Measurements from ENCODE around the gene NTM. TPM values are rescaled to one million over a fixed set of nuclear protein-coding genes. Genes with fewer than 3 reads are reported as not detected.
A peak's percentile ranks its signal among the peaks of the same experiment; 100 is the strongest.

NTM gene
- total and polyA plus RNA-seq, 2 of the 8 experiments (the other 6 are each of a cell fraction or from before 2014, with no cell fraction given): 13.4 to 20.0 TPM

- Histone ChIP-seq H2BK20ac (ENCODE audit: low read length) (peak overlapping the region; percentile 23; the same call in 1 of the 2 replicates), H3K4ac (replicated peaks; ENCODE audit: insufficient read length, low read depth, low read length) (peak overlapping the region; percentile 27), H3K27me3 (replicated peaks in 1 of 4; ENCODE audit: control insufficient read depth in 3 of 4, extremely low read depth in 1 of 4, insufficient read depth in 3 of 4, low read length in 3 of 4) (no peaks in the 10 kb centered on the region), H3K4me3 (ENCODE audit: extremely low read depth in 1 of 4, insufficient read depth in 2 of 4, low read depth in 3 of 4, low read length in 4 of 4) (peak overlapping the region in 1 of 4 experiments; percentile 15; a peak in 2 of 8 replicates), H3K23ac (ENCODE audit: insufficient read length) (no peak overlapping the region), H4K8ac (ENCODE audit: extremely low read depth, insufficient read depth, low read length) (peak overlapping the region; percentile 83; the same call in 1 of the 2 replicates), H3K79me2 (ENCODE audit: control insufficient read depth in 1 of 2, insufficient read depth in 2 of 2, low read length in 2 of 2) (no peaks in the 10 kb centered on the region), H3K14ac (ENCODE audit: insufficient read length) (no peak overlapping the region), H2BK120ac (replicated peaks; ENCODE audit: low read depth, low read length) (peak overlapping the region; percentile 73), H3K36me3 (ENCODE audit: control insufficient read depth in 2 of 4, insufficient read depth in 4 of 4, low read length in 3 of 4) (no peaks in the 10 kb centered on the region), H3K4me1 (replicated peaks in 1 of 4; ENCODE audit: control insufficient read depth in 3 of 4, insufficient read depth in 4 of 4, low read length in 3 of 4) (peaks cover 10 to 17% (median 11%) of the 10 kb centered on the region in 4 experiments), H3K9ac (replicated peaks in 1 of 4; ENCODE audit: extremely low read depth in 1 of 4, low read depth in 3 of 4, low read length in 3 of 4) (no peak overlapping the region), H2AFZ (ENCODE audit: low read length) (peak overlapping the region; percentile 47), H3K4me2 (ENCODE audit: insufficient read depth in 1 of 2, low read depth in 2 of 2, low read length in 2 of 2) (peak overlapping the region; percentile 38 to 56; a peak in 3 of 4 replicates), H2BK5ac (ENCODE audit: low read depth, low read length) (peak overlapping the region; percentile 87; the same call in 1 of the 2 replicates), H3K9me3 (ENCODE audit: insufficient read depth in 2 of 2, low read depth in 1 of 2, low read length in 1 of 2) (no peaks in the 10 kb centered on the region), H3K56ac (replicated peaks; ENCODE audit: insufficient read length, low read depth, low read length) (no peak overlapping the region), H2BK12ac (ENCODE audit: low read depth, low read length) (peak overlapping the region; percentile 97), H4K91ac (replicated peaks; ENCODE audit: insufficient read length, low read length) (peak overlapping the region; percentile 62), H2AK5ac (ENCODE audit: low read depth, low read length) (no peak overlapping the region), H4K5ac (ENCODE audit: insufficient read length, low read depth, low read length) (peak overlapping the region; percentile 55), H3K18ac (ENCODE audit: extremely low read depth, low read length) (peak overlapping the region; percentile 88), H4K20me1 (replicated peaks in 1 of 2; ENCODE audit: control insufficient read depth in 1 of 2, insufficient read depth in 2 of 2, low read length in 2 of 2) (no peaks in the 10 kb centered on the region), H3K27ac (ENCODE audit: low read depth, low read length) (no peak overlapping the region), H3K23me2 (ENCODE audit: low read depth, low read length) (no peaks in the 10 kb centered on the region), H3K79me1 (ENCODE audit: low read depth, low read length) (no peaks in the 10 kb centered on the region), H2BK15ac (ENCODE audit: low read length) (peak overlapping the region; percentile 18; the same call in 1 of the 2 replicates)
- WGBS, 2 experiments (ENCODE audit: extremely low coverage in 1 of 2, insufficient coverage in 1 of 2, insufficient read length in 1 of 2, insufficient replicate concordance in 2 of 2, low coverage in 1 of 2, low lambda C conversion rate in 2 of 2, missing lambda C conversion rate in 1 of 2): 41% methylated on average over 9 of the region's 9 CpGs; no CpG with 5 or more reads in 1 of the 2 experiments
- ChIA-PET CTCF (ENCODE audit: partially characterized antibody) (interaction anchor here (0.7 to 4.4 kb wide), 5 partner anchors 11 to 65 kb away, joined by 3 to 15 read pairs (median 4); no protein-coding TSS in a partner anchor), POLR2A (ENCODE audit: partially characterized antibody) (interaction anchor here (1.0 to 1.4 kb wide), 3 partner anchors 9 to 40 kb away, joined by 3 to 5 read pairs (median 4); no protein-coding TSS in a partner anchor)
- FAIRE-seq (no peak), DNase-seq (ENCODE audit: low read depth in 1 of 2, low spot score in 2 of 2) (no peak)
- TF ChIP-seq ASH2L (IDR thresholded peaks at IDR 0.05; ENCODE audit: low read length) (no peak), NANOG (IDR thresholded peaks at IDR 0.05; ENCODE audit: insufficient read depth, low read depth, low read length, poor library complexity, severe bottlenecking) (no peak), RAD21 (IDR thresholded peaks at IDR 0.05 in 1 of 2, conservative IDR thresholded peaks at IDR 0.05 in 1 of 2; ENCODE audit: low read depth in 2 of 2, low read length in 2 of 2) (no peak), EGR1 (IDR thresholded peaks at IDR 0.05; ENCODE audit: borderline replicate concordance, low read depth, low read length) (no peak), CTBP2 (IDR thresholded peaks at IDR 0.05; ENCODE audit: borderline replicate concordance, insufficient read depth, insufficient read length, low read length) (no peak), EP300 (IDR thresholded peaks at IDR 0.05; ENCODE audit: borderline replicate concordance in 1 of 2, low read depth in 2 of 2, low read length in 2 of 2) (no peak), JUND (IDR thresholded peaks at IDR 0.05; ENCODE audit: low read length) (no peak), KDM1A (IDR thresholded peaks at IDR 0.05; ENCODE audit: borderline replicate concordance, low read length) (no peak), FOSL1 (IDR thresholded peaks at IDR 0.05; ENCODE audit: insufficient read depth, low read depth, low read length) (no peak)
- TF ChIP-seq, protein P1, sequence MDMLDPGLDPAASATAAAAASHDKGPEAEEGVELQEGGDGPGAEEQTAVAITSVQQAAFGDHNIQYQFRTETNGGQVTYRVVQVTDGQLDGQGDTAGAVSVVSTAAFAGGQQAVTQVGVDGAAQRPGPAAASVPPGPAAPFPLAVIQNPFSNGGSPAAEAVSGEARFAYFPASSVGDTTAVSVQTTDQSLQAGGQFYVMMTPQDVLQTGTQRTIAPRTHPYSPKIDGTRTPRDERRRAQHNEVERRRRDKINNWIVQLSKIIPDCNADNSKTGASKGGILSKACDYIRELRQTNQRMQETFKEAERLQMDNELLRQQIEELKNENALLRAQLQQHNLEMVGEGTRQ (IDR thresholded peaks at IDR 0.05; ENCODE audit: low read length): no peak
These were observed 432.2 kb downstream of the NTM start for GRCh38 chr11:131802440-131803115.
